Psoas muscle (tissue), 8 donors: ENCODE data around the gene PLCXD3. TPM values are rescaled to one million over a fixed set of nuclear protein-coding genes. Genes with fewer than 3 reads are reported as not detected.

Experiments
- ATAC-seq, 4 donors: fragments of 200-7000 bp; cut with Tn5 transposase; one replicate each; pipeline ENCODE4 v1.9.1; 2020; ENCODE audit warnings: moderate library complexity in 3 of 4, mild to moderate bottlenecking in 2 of 4
- DNase-seq, 2 donors: peaks; one replicate each; pipeline ENCODE4 v3.0.0-alpha.2; 2020
- H3K27ac ChIP-seq: fragments of 200-600 bp; one replicate; pipeline ENCODE4 v1.8.0; 2022
- H3K27me3 ChIP-seq, 3 donors: fragments of 200-600 bp in 1 of 3; one replicate each; pipeline versions ENCODE4 v1.6.1 to v1.8.0; 2013 to 2022; ENCODE audit warnings: low read length in 2 of 3, mild to moderate bottlenecking in 2 of 3, moderate library complexity in 1 of 3; ENCODE audit not compliant: insufficient read depth in 3 of 3
- H3K36me3 ChIP-seq, 2 donors: fragments of 200-600 bp in 1 of 2; one replicate each; pipeline versions ENCODE4 v1.6.1 to v1.8.0; 2013 to 2022; ENCODE audit warnings: low read depth in 1 of 2, mild to moderate bottlenecking in 1 of 2, moderate library complexity in 1 of 2; ENCODE audit not compliant: insufficient read depth in 1 of 2
- H3K4me1 ChIP-seq: fragments of 200-600 bp; one replicate; pipeline ENCODE4 v1.8.0; 2022
- H3K4me3 ChIP-seq: fragments of 200-600 bp; one replicate; pipeline ENCODE4 v1.8.0; 2022; ENCODE audit warnings: mild to moderate bottlenecking
- H3K9me3 ChIP-seq: fragments of 200-600 bp; one replicate; pipeline ENCODE4 v1.8.0; 2022
- CTCF ChIP-seq: fragments of 200-600 bp; IDR thresholded peaks from one replicate; pipeline ENCODE4 v1.8.0; 2022; ENCODE audit warnings: antibody characterized with exemption
- WGBS, 3 donors: extraction: QIAGEN DNeasy Blood & Tissue Kit; methylation state at CpG; one replicate each; pipeline versions ENCODE4 v1.1.6 to v1.1.7; 2013; 5-methylcytosine and 5-hydroxymethylcytosine counted together
- intact Hi-C, 2 donors: fragments of 100-400 bp; cut with DNase I; formaldehyde crosslinking; loops; one replicate each; pipeline versions ENCODE4 v1.11.0 to v1.14.2; 2022
- polyA plus RNA-seq, 3 donors: library from polyadenylated mRNA; stranded (reverse); fragments of 200-250 nt; gene quantifications; one replicate each; pipeline ENCODE4 v1.2.3, GENCODE V29; 2013
- total RNA-seq, 4 donors: library from RNA; stranded (reverse); fragmentation: NEBNext Ultra II Directional in 2 of 4; extraction: Animal tissue kit (Norgen Biotek cat#: 25700) in 2 of 4; gene quantifications; one replicate each; pipeline versions ENCODE4 v1.2.1 to v1.2.4, GENCODE V29; 2021 to 2023
- donor health status: healthy with polysubstance abuse.
- donor health status: DM: no; HTN: no; CAD: no; lungs with moderate emphysema.
- donor health status: Bipolar disorder and iron deficiency.
- donor health status: healthy.
- donor health status: DM: yes; HTN: yes; CAD: no.
- donor health status: DM: no; HTN: no; CAD: no.
- donor health status: DM: no; HTN: no; CAD: no.
- donor health status: DM: yes; HTN: yes; CAD: no.

PLCXD3 gene
- total and polyA plus RNA-seq, 7 donors = 0.12 to 0.73 (median 0.22) TPM

- intact Hi-C loops = loop anchor here in 1 of 2 donors (2.0 kb wide), 1 partner anchor 572 kb away; no protein-coding TSS in a partner anchor
- Histone ChIP-seq H3K9me3 (no peaks in the 10 kb centered on the region), H3K4me3 (no peak overlapping the region), H3K4me1 (no peaks in the 10 kb centered on the region), H3K36me3 (no peaks in the 10 kb centered on the region), H3K27me3 (no peaks in the 10 kb centered on the region), H3K27ac (no peak overlapping the region)
- 46 to 49% (median 49%) methylated on average over 2 of the region's 2 CpGs for WGBS, 3 donors
- TF ChIP-seq CTCF = peak; percentile 67
- ATAC-seq (peak; percentile 57 to 83 (median 70)), DNase-seq (no peak)
Measured at GRCh38 chr5:41270423-41271251, 239.8 kb downstream of the PLCXD3 start.

GRCh38 chr5:41268894-41269293 is 241.5 kb downstream of the PLCXD3 start:
- ATAC-seq = no peak
- intact Hi-C loops = no loop called here

GRCh38 chr5:41266377-41266776 is 244.0 kb downstream of the PLCXD3 start:
- H3K36me3 ChIP-seq = no peaks in the 10 kb centered on the region
- intact Hi-C loops = no loop called here
- H3K4me3 ChIP-seq = no peak overlapping the region
- WGBS, 3 donors = 81 to 84% (median 84%) methylated on average over 2 of the region's 2 CpGs
- no peaks in the 10 kb centered on the region for H3K4me1 ChIP-seq
- no peak overlapping the region for H3K27ac ChIP-seq
- no peak for TF ChIP-seq CTCF
- DNase-seq = no peak
- no peaks in the 10 kb centered on the region for H3K9me3 ChIP-seq
- no peak for ATAC-seq
- H3K27me3 ChIP-seq = no peaks in the 10 kb centered on the region

More at GRCh38 chr5:41268894-41269293, 241.5 kb downstream of the PLCXD3 start:
- no peaks in the 10 kb centered on the region for H3K9me3 ChIP-seq
- H3K36me3 ChIP-seq = no peaks in the 10 kb centered on the region
- TF ChIP-seq CTCF = no peak
- no peak for DNase-seq
- H3K27ac ChIP-seq = no peak overlapping the region
- 71 to 85% (median 76%) methylated on average over 1 of the region's 1 CpG for WGBS, 3 donors
- no peaks in the 10 kb centered on the region for H3K27me3 ChIP-seq
- no peaks in the 10 kb centered on the region for H3K4me1 ChIP-seq
- no peak overlapping the region for H3K4me3 ChIP-seq

GRCh38 chr5:41264019-41264418 is 246.4 kb downstream of the PLCXD3 start:
- TF ChIP-seq CTCF = no peak
- Histone ChIP-seq H3K27me3 (no peaks in the 10 kb centered on the region), H3K27ac (no peak overlapping the region), H3K36me3 (no peaks in the 10 kb centered on the region), H3K4me3 (no peak overlapping the region), H3K4me1 (no peaks in the 10 kb centered on the region), H3K9me3 (no peaks in the 10 kb centered on the region)
- WGBS, 3 donors = 30 to 32% (median 32%) methylated on average over 3 of the region's 3 CpGs
- intact Hi-C loops = loop anchor here in 1 of 2 donors (5.0 kb wide), 1 partner anchor 573 kb away; no protein-coding TSS in a partner anchor
- DNase-seq (no peak), ATAC-seq (no peak)
